Lower leg skin (tissue), 4 donors: ENCODE results near the gene NCAM1. TPM values are rescaled to one million over a fixed set of nuclear protein-coding genes. Genes with fewer than 3 reads are reported as not detected.

Source experiments
- DNase-seq, 2 donors: peaks; one replicate each; pipeline ENCODE4 v3.0.0-alpha.2; 2019; ENCODE audit warnings: low spot score in 2 of 2
- H3K4me3 ChIP-seq: fragments of 200-600 bp; sonication (generic); 2 replicates; pipeline ENCODE4 v1.5.1; 2017; ENCODE audit warnings: mild to moderate bottlenecking, low read depth; ENCODE audit not compliant: poor library complexity, severe bottlenecking
- CTCF ChIP-seq, 3 donors: fragments of 450-650 bp; IDR thresholded peaks; one replicate each; pipeline ENCODE4 v1.5.1; 2016; ENCODE audit warnings: antibody characterized with exemption in 3 of 3, mild to moderate bottlenecking in 3 of 3, moderate library complexity in 2 of 3
- POLR2A ChIP-seq, 2 donors: fragments of 450-650 bp; IDR thresholded peaks; one replicate each; pipeline ENCODE4 v1.6.1; 2016 to 2017; ENCODE audit warnings: antibody characterized with exemption in 2 of 2, mild to moderate bottlenecking in 1 of 2, moderate library complexity in 1 of 2
- whole genome bisulfite sequencing, 2 donors: methylation state at CpG; one replicate each; pipeline ENCODE4 v1.1.5; 2018; 5-methylcytosine and 5-hydroxymethylcytosine counted together
- intact Hi-C: fragments of 100-400 bp; cut with DNase I; formaldehyde crosslinking; loops from one replicate; pipeline ENCODE4 v1.15.0; 2023; ENCODE audit warnings: low total_unique reads
- total RNA-seq, 4 donors: library from RNA; depleted of rRNA; stranded (reverse); fragments of >200 nt; gene quantifications; one replicate each; pipeline ENCODE4 v1.1.0, GENCODE V29; 2016

Gene NCAM1
- total RNA-seq, 4 donors from 2014 or later, result 1.7 to 7.1 (median 3.8) TPM

- intact Hi-C loops, result no loop called here
- TF ChIP-seq POLR2A (IDR thresholded peaks at IDR 0.05), result no peak
- no peak for TF ChIP-seq CTCF (IDR thresholded peaks at IDR 0.05)
- WGBS, 2 donors, result 93 to 94% methylated on average over 5 of the region's 5 CpGs
- no peak overlapping the region for H3K4me3 ChIP-seq
- no peak for DNase-seq
Measured at GRCh38 chr11:113018913-113019312, 57.7 kb downstream of the NCAM1 start.

GRCh38 chr11:113019711-113020110 is 58.5 kb downstream of the NCAM1 start:
- 76 to 80% methylated on average over 4 of the region's 4 CpGs for WGBS, 2 donors
- TF ChIP-seq POLR2A (IDR thresholded peaks at IDR 0.05) (no peak), CTCF (IDR thresholded peaks at IDR 0.05) (no peak)
- intact Hi-C loops, result no loop called here
- no peak for DNase-seq
- H3K4me3 ChIP-seq, result no peak overlapping the region

GRCh38 chr11:113021111-113021510 is 59.9 kb downstream of the NCAM1 start:
- no peak overlapping the region for H3K4me3 ChIP-seq
- intact Hi-C loops, result no loop called here
- 88 to 92% methylated on average over 1 of the region's 1 CpG for WGBS, 2 donors
- TF ChIP-seq POLR2A (IDR thresholded peaks at IDR 0.05) (no peak), CTCF (IDR thresholded peaks at IDR 0.05) (no peak)
- no peak for DNase-seq

- intact Hi-C loops, result no loop called here
- WGBS, 2 donors, result 93 to 96% methylated on average over 2 of the region's 2 CpGs
- H3K4me3 ChIP-seq, result no peak overlapping the region
- TF ChIP-seq CTCF (IDR thresholded peaks at IDR 0.05) (no peak), POLR2A (IDR thresholded peaks at IDR 0.05) (no peak)
- DNase-seq, result no peak
Measured at GRCh38 chr11:113022262-113022661, 61.0 kb downstream of the NCAM1 start.

GRCh38 chr11:113023228-113023627 is 62.0 kb downstream of the NCAM1 start:
- no peak for DNase-seq
- intact Hi-C loops, result no loop called here
- no peak overlapping the region for H3K4me3 ChIP-seq
- WGBS, 2 donors, result 20 to 35% methylated on average over 2 of the region's 2 CpGs
- no peak for TF ChIP-seq POLR2A (IDR thresholded peaks at IDR 0.05)

GRCh38 chr11:113023986-113024385 is 62.8 kb downstream of the NCAM1 start:
- no peak overlapping the region for H3K4me3 ChIP-seq
- intact Hi-C loops, result no loop called here
- WGBS, 2 donors, result 92 to 93% methylated on average over 4 of the region's 4 CpGs
- no peak for DNase-seq
- no peak for TF ChIP-seq CTCF (IDR thresholded peaks at IDR 0.05)
- TF ChIP-seq POLR2A (IDR thresholded peaks at IDR 0.05), result no peak
